ENCODE measurements around the gene CEP164. TPM values are rescaled to one million over a fixed set of nuclear protein-coding genes. Genes with fewer than 3 reads are reported as not detected.

CEP164 gene
- total RNA-seq (2013) = 31.8 TPM
- polyA plus RNA-seq (10 to 100 TPM in 1 of 3 donors, 1 to 10 TPM in 2; 4.3 to 32.1 (median 8.0) TPM), polyA minus RNA-seq (20.0 TPM in 2 replicates), total RNA-seq (9.4 to 51.5 (median 36.0) reads per million in 11 experiments)

DNA sequence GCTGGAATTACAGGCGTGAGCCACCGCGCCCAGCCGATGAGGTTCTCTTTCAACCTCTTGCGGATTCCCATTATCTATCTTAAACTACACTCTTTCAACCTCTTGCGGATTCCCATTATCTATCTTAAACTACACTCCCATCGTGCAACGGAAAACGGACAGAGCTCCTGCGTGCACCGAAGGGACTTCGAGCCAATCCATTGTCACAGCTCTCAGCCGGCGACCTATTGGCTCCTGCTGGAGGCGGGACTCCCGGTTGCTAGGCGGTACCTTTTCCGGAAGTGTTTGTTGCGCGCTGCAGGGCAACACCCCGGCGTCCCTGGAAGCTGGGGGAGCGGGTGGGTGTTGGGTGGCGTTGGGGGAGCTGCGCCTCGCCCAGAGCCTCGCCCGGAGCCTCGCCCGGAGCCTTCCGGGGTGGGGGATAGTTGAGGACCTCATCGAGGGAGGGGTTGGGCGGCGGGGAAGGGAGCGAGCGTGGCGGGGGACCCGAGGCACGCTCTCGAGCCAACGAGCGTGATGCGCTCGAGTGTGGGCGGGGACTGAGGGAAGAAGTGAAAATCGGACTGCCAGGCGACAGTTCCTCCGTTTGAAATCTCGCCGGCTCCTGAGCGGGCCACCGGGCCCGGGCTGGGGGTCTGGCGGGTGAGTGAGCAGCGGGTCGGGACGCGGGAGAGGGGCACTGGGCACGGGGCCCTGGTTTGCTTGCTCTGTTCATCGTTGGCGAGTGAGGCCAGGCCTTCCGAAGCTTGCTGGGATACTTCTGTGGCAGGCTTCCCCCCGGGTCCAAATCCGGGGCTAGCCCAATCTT lies at the start of gene CEP164:
CEP164 (plus strand) TSS at position 288 of the 808 bp plus-strand sequence. CDS start 10,733 bp downstream, outside the sequence.
- intact Hi-C loops (cut with micrococcal nuclease) = loop anchor here in 1 of 2 donors (10.0 kb wide), 1 partner anchor 543 kb away; the partner anchor contains the start of gene ZPR1
- peak within 1 kb of the TSS; percentile 84 for H3K4me2 ChIP-seq (replicated peaks; ENCODE audit: extremely low read depth, low read length, poor library complexity, severe bottlenecking)
- peaks cover 11 to 14% of the 10 kb centered on the region in 2 donors for H3K4me1 ChIP-seq (ENCODE audit: control insufficient read depth in 1 of 2, insufficient read depth in 2 of 2, low read length in 2 of 2)
- H3K9me3 ChIP-seq (replicated peaks in 1 of 2; ENCODE audit: control insufficient read depth in 1 of 2, insufficient read depth in 1 of 2, low read length in 2 of 2) = no peaks in the 10 kb centered on the region
- Mint-ChIP-seq H3K27ac (peak within 1 kb of the TSS in 2 of 7 donors; percentile 3), H3K27me3 (ENCODE audit: low read depth in 3 of 3) (peaks cover 0 to 2% (median 0%) of the 10 kb centered on the region in 3 donors), H3K9me3 (no peaks in the 10 kb centered on the region), H3K4me3 (no peak within 1 kb of the TSS), H3K4me1 (peaks cover 5% of the 10 kb centered on the region), H3K36me3 (peaks cover 0 to 5% of the 10 kb centered on the region in 2 donors)
- H4K20me1 ChIP-seq (ENCODE audit: insufficient read depth, low read length) = no peaks in the 10 kb centered on the region
- H3K9ac ChIP-seq (ENCODE audit: insufficient read depth, low read length, poor library complexity, severe bottlenecking) = peak within 1 kb of the TSS; percentile 86
- peak within 1 kb of the TSS; percentile 84 to 92 (median 91) for H3K4me3 ChIP-seq (replicated peaks in 1 of 3; ENCODE audit: low read depth in 2 of 3, low read length in 3 of 3)
- WGBS (ENCODE audit: insufficient coverage) = under 1% methylated on average over 63 of the region's 64 CpGs
- peak within 1 kb of the TSS; percentile 94 for H2AFZ ChIP-seq (ENCODE audit: insufficient read depth, low read depth, low read length, poor library complexity, severe bottlenecking)
- DNase-seq = peak; percentile 92 to 93 (median 92)
- no peaks in the 10 kb centered on the region for H3K27me3 ChIP-seq (ENCODE audit: control insufficient read depth in 2 of 2, insufficient read depth in 2 of 2, low read length in 2 of 2)
- TF ChIP-seq, protein P1, sequence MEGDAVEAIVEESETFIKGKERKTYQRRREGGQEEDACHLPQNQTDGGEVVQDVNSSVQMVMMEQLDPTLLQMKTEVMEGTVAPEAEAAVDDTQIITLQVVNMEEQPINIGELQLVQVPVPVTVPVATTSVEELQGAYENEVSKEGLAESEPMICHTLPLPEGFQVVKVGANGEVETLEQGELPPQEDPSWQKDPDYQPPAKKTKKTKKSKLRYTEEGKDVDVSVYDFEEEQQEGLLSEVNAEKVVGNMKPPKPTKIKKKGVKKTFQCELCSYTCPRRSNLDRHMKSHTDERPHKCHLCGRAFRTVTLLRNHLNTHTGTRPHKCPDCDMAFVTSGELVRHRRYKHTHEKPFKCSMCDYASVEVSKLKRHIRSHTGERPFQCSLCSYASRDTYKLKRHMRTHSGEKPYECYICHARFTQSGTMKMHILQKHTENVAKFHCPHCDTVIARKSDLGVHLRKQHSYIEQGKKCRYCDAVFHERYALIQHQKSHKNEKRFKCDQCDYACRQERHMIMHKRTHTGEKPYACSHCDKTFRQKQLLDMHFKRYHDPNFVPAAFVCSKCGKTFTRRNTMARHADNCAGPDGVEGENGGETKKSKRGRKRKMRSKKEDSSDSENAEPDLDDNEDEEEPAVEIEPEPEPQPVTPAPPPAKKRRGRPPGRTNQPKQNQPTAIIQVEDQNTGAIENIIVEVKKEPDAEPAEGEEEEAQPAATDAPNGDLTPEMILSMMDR (IDR thresholded peaks at IDR 0.05) = no peak
- H3K79me2 ChIP-seq (ENCODE audit: insufficient read depth, low read length) = peaks cover 3% of the 10 kb centered on the region
- H3K36me3 ChIP-seq (replicated peaks in 1 of 2; ENCODE audit: control insufficient read depth in 1 of 2, insufficient read depth in 2 of 2, low read length in 2 of 2) = no peaks in the 10 kb centered on the region
- peak within 1 kb of the TSS; percentile 78 to 94 for H3K27ac ChIP-seq (ENCODE audit: low read depth in 1 of 2, low read length in 2 of 2)

DNA sequence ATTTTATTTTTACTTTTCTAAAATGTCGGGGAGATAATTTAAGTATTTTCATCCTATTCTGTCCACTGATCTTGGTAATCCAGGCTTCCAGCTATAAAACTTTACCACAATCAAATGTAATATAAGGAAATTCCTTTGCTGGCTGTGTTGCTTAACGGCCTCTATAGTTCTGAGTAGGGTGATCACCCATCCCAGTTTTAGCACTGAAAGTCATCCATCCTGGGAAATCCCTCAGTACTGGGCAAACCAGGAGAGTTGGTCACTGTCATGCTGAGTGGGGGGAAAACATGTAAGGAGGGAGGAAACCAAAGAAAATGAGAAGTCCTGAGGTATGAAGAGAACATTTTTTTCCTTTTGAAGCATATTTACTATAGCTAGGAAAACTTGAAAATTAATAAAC lies 49.3 kb upstream of the CEP164 start:
- Histone ChIP-seq H4K20me1 (ENCODE audit: insufficient read depth, low read length) (no peaks in the 10 kb centered on the region), H3K27ac (ENCODE audit: low read depth in 1 of 2, low read length in 2 of 2) (no peak overlapping the region), H3K9me3 (replicated peaks in 1 of 2; ENCODE audit: control insufficient read depth in 1 of 2, insufficient read depth in 1 of 2, low read length in 2 of 2) (no peaks in the 10 kb centered on the region), H3K4me1 (ENCODE audit: control insufficient read depth in 1 of 2, insufficient read depth in 2 of 2, low read length in 2 of 2) (no peaks in the 10 kb centered on the region), H3K79me2 (ENCODE audit: insufficient read depth, low read length) (no peaks in the 10 kb centered on the region), H3K36me3 (replicated peaks in 1 of 2; ENCODE audit: control insufficient read depth in 1 of 2, insufficient read depth in 2 of 2, low read length in 2 of 2) (peaks cover 33 to 48% of the 10 kb centered on the region in 2 donors), H2AFZ (ENCODE audit: insufficient read depth, low read depth, low read length, poor library complexity, severe bottlenecking) (no peak overlapping the region), H3K4me3 (replicated peaks in 1 of 3; ENCODE audit: low read depth in 2 of 3, low read length in 3 of 3) (no peak overlapping the region), H3K27me3 (ENCODE audit: control insufficient read depth in 2 of 2, insufficient read depth in 2 of 2, low read length in 2 of 2) (no peaks in the 10 kb centered on the region), H3K9ac (ENCODE audit: insufficient read depth, low read length, poor library complexity, severe bottlenecking) (no peak overlapping the region), H3K4me2 (replicated peaks; ENCODE audit: extremely low read depth, low read length, poor library complexity, severe bottlenecking) (no peak overlapping the region)
- no CpG with 5 or more reads among the region's 2 CpGs for WGBS (ENCODE audit: insufficient coverage)
- peak overlapping the region in 1 of 7 donors; percentile 32 for H3K27ac Mint-ChIP-seq
- no peaks in the 10 kb centered on the region for H3K27me3 Mint-ChIP-seq (ENCODE audit: low read depth in 3 of 3)
- intact Hi-C loops (cut with micrococcal nuclease) = no loop called here
- H3K4me1 Mint-ChIP-seq = no peaks in the 10 kb centered on the region
- peaks cover 0 to 3% (median 2%) of the 10 kb centered on the region in 7 donors for H3K9me3 Mint-ChIP-seq
- H3K36me3 Mint-ChIP-seq = peaks cover 54 to 69% of the 10 kb centered on the region in 2 donors
- no peak overlapping the region for H3K4me3 Mint-ChIP-seq
- TF ChIP-seq, protein P1 (IDR thresholded peaks at IDR 0.05) = no peak
- no peak for DNase-seq
